ENCODE measurements around the gene TNNI3K. TPM values are rescaled to one million over a fixed set of nuclear protein-coding genes. Genes with fewer than 3 reads are reported as not detected.

Gene TNNI3K
- total RNA-seq, 1 experiment from 2014 or later, result 0.49 TPM

GRCh38 chr1:74463333-74463988 is 228.3 kb downstream of the TNNI3K start:
- Histone ChIP-seq H3K9me2 (ENCODE audit: insufficient read depth) (no peaks in the 10 kb centered on the region), H3K4me3 (replicated peaks in 1 of 2; ENCODE audit: low read depth in 1 of 2, low read length in 2 of 2) (no peak overlapping the region), H3K27ac (ENCODE audit: low read depth, low read length) (no peak overlapping the region), H3K79me2 (ENCODE audit: insufficient read depth, low read length) (no peaks in the 10 kb centered on the region), H3K9me3 (ENCODE audit: control insufficient read depth in 1 of 2, insufficient read depth in 1 of 2, low read depth in 1 of 2, low read length in 2 of 2) (no peaks in the 10 kb centered on the region), H3K9ac (ENCODE audit: low read length) (no peak overlapping the region), H3K4me1 (ENCODE audit: control insufficient read depth in 1 of 2, insufficient read depth in 2 of 2, low read length in 2 of 2) (no peaks in the 10 kb centered on the region), H3K36me3 (ENCODE audit: control insufficient read depth in 1 of 2, insufficient read depth in 2 of 2, low read length in 2 of 2) (no peaks in the 10 kb centered on the region), H3K4me2 (ENCODE audit: low read length) (no peak overlapping the region), H2AFZ (ENCODE audit: low read depth, low read length, poor library complexity, severe bottlenecking) (no peak overlapping the region), H4K20me1 (ENCODE audit: insufficient read depth) (no peaks in the 10 kb centered on the region), H3K27me3 (ENCODE audit: insufficient read depth, low read length) (no peaks in the 10 kb centered on the region; the same call in 1 of the 2 replicates)
- intact Hi-C loops (cut with micrococcal nuclease), result loop anchor here (10.0 kb wide), 1 partner anchor 619 kb away; no protein-coding TSS in a partner anchor
- ChIA-PET CTCF (no interaction called here), POLR2A (no interaction called here), RAD21 (ENCODE audit: low non-redundant PET in 1 of 2, low total read pairs in 2 of 2, uncharacterized antibody in 2 of 2, unreplicated experiment in 2 of 2) (no interaction called here)
- BruUV-seq (replicated peaks), result no TSS peak
- TF ChIP-seq REST (IDR thresholded peaks at IDR 0.05; ENCODE audit: low read depth) (no peak), ELF1 (IDR thresholded peaks at IDR 0.05; ENCODE audit: borderline replicate concordance, low read depth) (no peak), EZH2phosphoT487 (IDR thresholded peaks at IDR 0.05; ENCODE audit: borderline replicate concordance) (no peak), POLR2A (IDR thresholded peaks at IDR 0.05; ENCODE audit: borderline replicate concordance, extremely low read depth, insufficient read depth, insufficient read length) (no peak), YY1 (IDR thresholded peaks at IDR 0.05; ENCODE audit: extremely low read depth, insufficient replicate concordance, low read depth, low read length) (no peak), ZBTB33 (IDR thresholded peaks at IDR 0.05; ENCODE audit: extremely low read depth, insufficient replicate concordance, low read length) (no peak), POLR2AphosphoS5 (IDR thresholded peaks at IDR 0.05; ENCODE audit: low read depth, low read length) (no peak)
- no peak for DNase-seq (ENCODE audit: low read depth, low spot score)
- ATAC-seq, result no peak
